K562 (cell line): Measurements from ENCODE around the gene PPP1R15A. TPM values are rescaled to one million over a fixed set of nuclear protein-coding genes. Genes with fewer than 3 reads are reported as not detected.

Experiments used
- ATAC-seq: fragments of 200-7000 bp; cut with Tn5 transposase; 3 replicates; pipeline ENCODE4 v1.9.1; 2020; ENCODE audit warnings: moderate library complexity
- BruUV-seq: library from RNA; stranded (reverse); fragments of 400-500 nt; replicated peaks from 2 replicates; lab custom pipeline; 2021; lab: Mats Ljungman, UMichigan
- CTCF ChIA-PET: fragments of 300-600 bp; formaldehyde crosslinking; extraction: SDS; loops from one replicate; lab custom pipeline; 2021; ENCODE audit warnings: low intra/inter-chr PET ratio; lab: Yijun Ruan, JAX
- POLR2A ChIA-PET: fragments of 300-600, 350-650 bp; sonication (Branson Sonifier 250); formaldehyde crosslinking; extraction: SDS; loops from one replicate; lab custom pipeline; 2021; ENCODE audit warnings: antibody characterized with exemption, inconsistent platforms; lab: Yijun Ruan, JAX
- DNase-seq, 4 experiments: peaks; one replicate each; pipeline versions ENCODE4 v3.0.0 to v3.0.0-alpha.2; 2011 to 2018; ENCODE audit warnings: low spot score in 3 of 4, mixed read lengths in 3 of 4; ENCODE audit errors: extremely low read depth in 1 of 4
- FAIRE-seq: peaks from 2 replicates; lab custom pipeline; 2011; peaks lifted over from hg19 to GRCh38; lab: Jason Lieb, UNC
- H2AFZ ChIP-seq: 2 replicates; pipeline ENCODE4 v1.6.0; 2011; ENCODE audit warnings: low read depth, low read length, control low read depth, inconsistent platforms
- H3K27ac ChIP-seq: fragments of 200-600 bp; 3 replicates; pipeline ENCODE4 v1.8.0; 2011; ENCODE audit warnings: low read depth, mild to moderate bottlenecking, control low read depth, inconsistent platforms, low read length, moderate library complexity, mixed read lengths; ENCODE audit errors: extremely low read depth
- H3K27me3 ChIP-seq, 2 experiments: fragments of 300-600 bp in 1 of 2; 2 replicates in 1 of 2; 3 replicates in 1 of 2; pipeline versions ENCODE4 v1.6.0 to v1.8.0; 2011; ENCODE audit warnings: inconsistent platforms in 2 of 2, low read length in 2 of 2, mild to moderate bottlenecking in 1 of 2, mixed read lengths in 1 of 2, moderate library complexity in 1 of 2; ENCODE audit not compliant: control insufficient read depth in 2 of 2, insufficient read depth in 2 of 2
- H3K36me3 ChIP-seq: fragments of 300-600 bp; 3 replicates; pipeline ENCODE4 v1.8.0; 2011; ENCODE audit warnings: mild to moderate bottlenecking, low read length, inconsistent platforms; ENCODE audit not compliant: control insufficient read depth, insufficient read depth
- H3K4me1 ChIP-seq, 2 experiments: fragments of 200-600 bp in 1 of 2; replicated peaks in 1 of 2; 2 replicates in 1 of 2; 3 replicates in 1 of 2; pipeline versions ENCODE4 v1.5.1 to v1.8.0; 2011; ENCODE audit warnings: inconsistent platforms in 2 of 2, low read length in 2 of 2, mild to moderate bottlenecking in 1 of 2, mixed read lengths in 1 of 2, moderate library complexity in 1 of 2; ENCODE audit not compliant: control insufficient read depth in 2 of 2, insufficient read depth in 2 of 2
- H3K4me2 ChIP-seq: 2 replicates; pipeline ENCODE4 v1.6.1; 2011; ENCODE audit warnings: low read length, control low read depth, inconsistent platforms, mixed read lengths; ENCODE audit not compliant: insufficient read depth
- H3K4me3 ChIP-seq: fragments of 200-600 bp; sonication (generic), shearing (Covaris generic); 2 replicates; pipeline ENCODE4 v1.5.1; 2016; ENCODE audit warnings: control low read depth, inconsistent platforms
- H3K79me2 ChIP-seq: fragments of 200-600 bp; 3 replicates; pipeline ENCODE4 v1.8.0; 2011; ENCODE audit warnings: low read length, inconsistent platforms; ENCODE audit not compliant: control insufficient read depth, insufficient read depth
- H3K9ac ChIP-seq, 2 experiments: 2 replicates each; pipeline versions ENCODE4 v1.6.0 to v1.6.1; 2011; ENCODE audit warnings: low read depth in 2 of 2, low read length in 2 of 2, control low read depth in 1 of 2, inconsistent platforms in 1 of 2, mild to moderate bottlenecking in 1 of 2, mixed read lengths in 1 of 2; ENCODE audit not compliant: insufficient read depth in 1 of 2
- H3K9me1 ChIP-seq: one replicate; pipeline ENCODE4 v1.6.0; 2011; ENCODE audit warnings: inconsistent platforms, mild to moderate bottlenecking, low read length, moderate library complexity; ENCODE audit not compliant: control insufficient read depth, insufficient read depth
- H3K9me3 ChIP-seq: replicated peaks from 2 replicates; pipeline ENCODE4 v1.5.1; 2011; ENCODE audit warnings: low read depth, low read length, inconsistent platforms; ENCODE audit not compliant: control insufficient read depth, insufficient read depth
- H4K20me1 ChIP-seq: replicated peaks from 2 replicates; pipeline ENCODE4 v1.6.1; 2011; ENCODE audit warnings: low read length, inconsistent platforms, mixed read lengths; ENCODE audit not compliant: control insufficient read depth, insufficient read depth
- CAMTA2 ChIP-seq: fragments of 250-450 bp; sonication (Bioruptor Pico); conservative IDR thresholded peaks from 2 replicates; pipeline ENCODE4 v1.5.1; 2022
- CBX2 ChIP-seq: fragments of 200-600 bp; sonication (generic); IDR thresholded peaks from one replicate; pipeline ENCODE4 v1.6.1; 2012; ENCODE audit warnings: mild to moderate bottlenecking, low read length, inconsistent platforms; ENCODE audit not compliant: insufficient read depth, poor library complexity, severe bottlenecking
- DIDO1 ChIP-seq: fragments of 450-650 bp; IDR thresholded peaks from 2 replicates; pipeline ENCODE4 v1.6.1; 2016; ENCODE audit warnings: low read depth, missing biosample characterization, missing genetic modification characterization
- EP300 ChIP-seq: IDR thresholded peaks from 2 replicates; pipeline ENCODE4 v1.6.1; 2012; ENCODE audit warnings: low read length, improper control_type of control experiment
- FOXA1 ChIP-seq: fragments of 450-650 bp; IDR thresholded peaks from 2 replicates; pipeline ENCODE4 v1.6.1; 2016; ENCODE audit warnings: mild to moderate bottlenecking, borderline replicate concordance
- GTF2F1 ChIP-seq: IDR thresholded peaks from 2 replicates; pipeline ENCODE4 v1.6.1; 2011; ENCODE audit warnings: low read depth, low read length, improper control_type of control experiment
- HCFC1 ChIP-seq: IDR thresholded peaks from 2 replicates; pipeline ENCODE4 v1.6.1; 2012; ENCODE audit warnings: low read depth, low read length, improper control_type of control experiment
- HDAC2 ChIP-seq: fragments of 450-650 bp; IDR thresholded peaks from 2 replicates; pipeline ENCODE4 v1.6.1; 2016; ENCODE audit warnings: mild to moderate bottlenecking
- NBN ChIP-seq: fragments of 450-650 bp; IDR thresholded peaks from 2 replicates; pipeline ENCODE4 v1.6.1; 2016; ENCODE audit warnings: low read depth, mild to moderate bottlenecking
- TAF1 ChIP-seq: IDR thresholded peaks from 2 replicates; pipeline ENCODE4 v1.6.1; 2011; ENCODE audit warnings: mild to moderate bottlenecking, low read length, moderate library complexity; ENCODE audit not compliant: insufficient read depth, control insufficient read depth, severe bottlenecking; ENCODE audit errors: extremely low read depth
- TEAD1 ChIP-seq, 2 experiments: fragments of 450-650 bp in 1 of 2; sonication (generic) in 1 of 2; formaldehyde crosslinking; IDR thresholded peaks; 2 replicates each; pipeline versions ENCODE4 v1.4.0 to v1.8.0; 2020 to 2022; ENCODE audit warnings: mild to moderate bottlenecking in 2 of 2, missing genetic modification reagents in 1 of 2
- TOE1 ChIP-seq, 2 experiments: fragments of 450-650 bp in 1 of 2; sonication (generic) in 1 of 2; formaldehyde crosslinking in 1 of 2; IDR thresholded peaks; 2 replicates each; pipeline versions ENCODE4 v1.7.1 to v1.8.0; 2016 to 2022; ENCODE audit warnings: borderline replicate concordance in 2 of 2, mild to moderate bottlenecking in 2 of 2, antibody characterized with exemption in 1 of 2, inconsistent platforms in 1 of 2, low read depth in 1 of 2, missing genetic modification reagents in 1 of 2, moderate library complexity in 1 of 2
- ZNF217 ChIP-seq: sonication (generic); formaldehyde crosslinking; IDR thresholded peaks from 2 replicates; pipeline ENCODE4 v1.8.0; 2022; ENCODE audit warnings: mild to moderate bottlenecking, missing genetic modification reagents
- ZNF583 ChIP-seq: fragments of 250-450 bp; sonication (Bioruptor Pico); IDR thresholded peaks from 2 replicates; pipeline ENCODE4 v1.4.0; 2020
- WGBS: fragments of 100-300 bp; shearing (Covaris generic); methylation state at CpG from one replicate; pipeline ENCODE4 v1.1.6; 2016; ENCODE audit warnings: low coverage, mixed read lengths; ENCODE audit not compliant: insufficient coverage; ENCODE audit errors: missing lambda C conversion rate; 5-methylcytosine and 5-hydroxymethylcytosine counted together
- in situ Hi-C: fragments of 300-500 bp; cut with MboI; formaldehyde crosslinking; loops from 4 replicates; pipeline ENCODE4 v1.15.0; 2018; ENCODE audit warnings: inconsistent platforms, mixed read lengths
- intact Hi-C: fragments of 100-400 bp; cut with micrococcal nuclease; formaldehyde crosslinking; loops from 2 replicates; pipeline ENCODE4 v1.14.2; 2022
- polyA plus RNA-seq, 8 experiments: library from polyadenylated mRNA; depleted of rRNA in 4 of 8; stranded (reverse) in 5 of 8; unstranded in 3 of 8; fragments of >200 nt; fragmentation: Nextera tagmentation in 2 of 8; fragmentation: Illumina TruSeq in 1 of 8; extraction: Ambion mirVana in 2 of 8; extraction: Trizol in 1 of 8; gene quantifications; 2 replicates each; pipeline versions ENCODE4 v1.2.1 to v1.2.3, GENCODE V29; 2011 to 2014; ENCODE audit warnings: inconsistent platforms in 1 of 8, missing spikeins in 1 of 8
- total RNA-seq, 7 experiments: library from RNA; depleted of rRNA in 6 of 7; stranded (reverse); fragments of >200 nt in 6 of 7; fragmentation: Illumina TruSeq in 2 of 7; extraction: Trizol in 2 of 7; gene quantifications; 2 replicates each; pipeline versions ENCODE4 v1.2.1 to v1.2.3, GENCODE V29; 2011 to 2021; ENCODE audit warnings: low replicate concordance in 1 of 7
- TF ChIP-seq, protein P1 (sequence below), 2 experiments: fragments of 450-650 bp in 1 of 2; IDR thresholded peaks; 2 replicates each; pipeline ENCODE4 v1.6.1; 2011 to 2017; ENCODE audit warnings: low read depth in 2 of 2, antibody characterized with exemption in 1 of 2, borderline replicate concordance in 1 of 2, low read length in 1 of 2, mild to moderate bottlenecking in 1 of 2, mixed read lengths in 1 of 2; ENCODE audit not compliant: control insufficient read depth in 1 of 2
- TF ChIP-seq, protein P2 (sequence below): sonication (generic); formaldehyde crosslinking; IDR thresholded peaks from 2 replicates; pipeline ENCODE4 v1.8.0; 2022; ENCODE audit warnings: missing genetic modification reagents, mild to moderate bottlenecking, borderline replicate concordance

PPP1R15A gene
- total and polyA plus RNA-seq, 9 of the 15 experiments (the other 6 are each of a cell fraction or from before 2014, with no cell fraction given) = 0.42 to 73.7 (median 44.0) TPM

DNA sequence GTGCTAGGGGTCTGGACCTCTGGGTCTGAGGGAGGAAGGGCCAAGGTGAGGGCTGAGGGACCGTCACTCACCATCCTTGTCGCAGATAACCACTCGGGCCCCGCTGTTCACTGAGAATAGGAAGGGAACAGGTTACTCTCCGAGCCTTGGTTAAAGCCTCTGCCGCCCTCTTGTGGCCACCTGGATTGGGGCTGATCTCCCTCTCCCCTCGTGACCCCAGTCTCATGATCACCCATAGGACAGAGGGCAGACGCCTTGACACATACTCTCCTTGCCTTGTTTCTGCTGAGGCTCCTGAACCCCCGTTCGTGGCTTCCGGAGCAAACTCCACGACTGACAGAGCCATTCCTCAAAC is 36.5 kb upstream of the PPP1R15A start:
- no TSS peak for BruUV-seq
- TF ChIP-seq, protein P1, sequence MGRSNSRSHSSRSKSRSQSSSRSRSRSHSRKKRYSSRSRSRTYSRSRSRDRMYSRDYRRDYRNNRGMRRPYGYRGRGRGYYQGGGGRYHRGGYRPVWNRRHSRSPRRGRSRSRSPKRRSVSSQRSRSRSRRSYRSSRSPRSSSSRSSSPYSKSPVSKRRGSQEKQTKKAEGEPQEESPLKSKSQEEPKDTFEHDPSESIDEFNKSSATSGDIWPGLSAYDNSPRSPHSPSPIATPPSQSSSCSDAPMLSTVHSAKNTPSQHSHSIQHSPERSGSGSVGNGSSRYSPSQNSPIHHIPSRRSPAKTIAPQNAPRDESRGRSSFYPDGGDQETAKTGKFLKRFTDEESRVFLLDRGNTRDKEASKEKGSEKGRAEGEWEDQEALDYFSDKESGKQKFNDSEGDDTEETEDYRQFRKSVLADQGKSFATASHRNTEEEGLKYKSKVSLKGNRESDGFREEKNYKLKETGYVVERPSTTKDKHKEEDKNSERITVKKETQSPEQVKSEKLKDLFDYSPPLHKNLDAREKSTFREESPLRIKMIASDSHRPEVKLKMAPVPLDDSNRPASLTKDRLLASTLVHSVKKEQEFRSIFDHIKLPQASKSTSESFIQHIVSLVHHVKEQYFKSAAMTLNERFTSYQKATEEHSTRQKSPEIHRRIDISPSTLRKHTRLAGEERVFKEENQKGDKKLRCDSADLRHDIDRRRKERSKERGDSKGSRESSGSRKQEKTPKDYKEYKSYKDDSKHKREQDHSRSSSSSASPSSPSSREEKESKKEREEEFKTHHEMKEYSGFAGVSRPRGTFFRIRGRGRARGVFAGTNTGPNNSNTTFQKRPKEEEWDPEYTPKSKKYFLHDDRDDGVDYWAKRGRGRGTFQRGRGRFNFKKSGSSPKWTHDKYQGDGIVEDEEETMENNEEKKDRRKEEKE (IDR thresholded peaks at IDR 0.05; ENCODE audit: borderline replicate concordance in 1 of 2, control insufficient read depth in 1 of 2, low read depth in 2 of 2, low read length in 1 of 2) = 0 out of 4 replicates have a peak, but pooled peaks of 1 of the 2 experiments have one; percentile 34
- TF ChIP-seq TOE1 (IDR thresholded peaks at IDR 0.05; ENCODE audit: borderline replicate concordance) (peak; percentile 97), TOE1 (CRISPR knock-in tag; IDR thresholded peaks at IDR 0.05; ENCODE audit: borderline replicate concordance, low read depth) (no peak), GTF2F1 (no peak), CBX2 (no peak), ZNF583 (CRISPR knock-in tag) (peak; percentile 36; the same call in 1 of the 2 replicates), ZNF217 (no peak), FOXA1 (no peak), HDAC2 (0 out of 2 replicates have a peak, but pooled peaks have one; percentile 14), NBN (0 out of 2 replicates have a peak, but pooled peaks have one; percentile 40), EP300 (peak; percentile 37; the same call in 1 of the 2 replicates), TEAD1 (CRISPR knock-in tag; IDR thresholded peaks at IDR 0.05) (peak; percentile 17 to 28; a peak in 1 of 4 replicates), DIDO1 (tag) (0 out of 2 replicates have a peak, but pooled peaks have one; percentile 27), TAF1 (no peak), HCFC1 (0 out of 2 replicates have a peak, but pooled peaks have one; percentile 43), CAMTA2 (no peak)
- TF ChIP-seq, protein P2, sequence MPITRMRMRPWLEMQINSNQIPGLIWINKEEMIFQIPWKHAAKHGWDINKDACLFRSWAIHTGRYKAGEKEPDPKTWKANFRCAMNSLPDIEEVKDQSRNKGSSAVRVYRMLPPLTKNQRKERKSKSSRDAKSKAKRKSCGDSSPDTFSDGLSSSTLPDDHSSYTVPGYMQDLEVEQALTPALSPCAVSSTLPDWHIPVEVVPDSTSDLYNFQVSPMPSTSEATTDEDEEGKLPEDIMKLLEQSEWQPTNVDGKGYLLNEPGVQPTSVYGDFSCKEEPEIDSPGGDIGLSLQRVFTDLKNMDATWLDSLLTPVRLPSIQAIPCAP (CRISPR knock-in tag) = no peak

More for the DNA sequence above, 36.5 kb upstream of the PPP1R15A start:
- Histone ChIP-seq H3K4me2 (peak overlapping the region; percentile 52; the same call in 1 of the 2 replicates), H3K27ac (peak overlapping the region; percentile 82), H4K20me1 (no peaks in the 10 kb centered on the region), H3K4me3 (no peak overlapping the region), H3K79me2 (no peaks in the 10 kb centered on the region), H3K36me3 (no peaks in the 10 kb centered on the region; the same call in 1 of the 3 replicates), H3K9ac (peak overlapping the region; percentile 59 to 84; a peak in 3 of 4 replicates), H3K9me3 (no peaks in the 10 kb centered on the region), H3K4me1 (peaks cover 11 to 35% of the 10 kb centered on the region in 2 experiments), H3K27me3 (no peaks in the 10 kb centered on the region), H3K9me1 (peaks cover 4% of the 10 kb centered on the region), H2AFZ (peak overlapping the region; percentile 99)
- WGBS = 2% methylated on average over 12 of the region's 12 CpGs
- in situ Hi-C loops = loop anchor here (5.0 kb wide), 1 partner anchor 193 kb away; no protein-coding TSS in a partner anchor
- intact Hi-C loops = loop anchor here (1.0 to 2.0 kb wide), 2 partner anchors 40 to 189 kb away; partner anchors contain the start of gene CA11
- ChIA-PET POLR2A (interaction anchor here (0.5 to 1.7 kb wide), 2 partner anchors 20 to 132 kb away, joined by 3 to 6 read pairs; no protein-coding TSS in a partner anchor), CTCF (interaction anchor here (0.6 to 2.7 kb wide), 7 partner anchors 19 to 189 kb away, joined by 3 to 28 read pairs (median 4); no protein-coding TSS in a partner anchor)
- peak; percentile 100 for ATAC-seq
- DNase-seq = peak; percentile 86 to 95 (median 88)
- peak; percentile 100 for FAIRE-seq
